GM12873 (cell line): ENCODE measurements around the gene DTNA.

Experiments used
- TF ChIP-seq, protein P1 (sequence below): IDR thresholded peaks from 2 replicates; pipeline ENCODE4 v1.5.1; 2012; ENCODE audit warnings: low read depth, mild to moderate bottlenecking, moderate library complexity, low read length, control low read depth; ENCODE audit not compliant: insufficient read depth; ENCODE audit errors: missing control alignments

The DTNA gene

DNA sequence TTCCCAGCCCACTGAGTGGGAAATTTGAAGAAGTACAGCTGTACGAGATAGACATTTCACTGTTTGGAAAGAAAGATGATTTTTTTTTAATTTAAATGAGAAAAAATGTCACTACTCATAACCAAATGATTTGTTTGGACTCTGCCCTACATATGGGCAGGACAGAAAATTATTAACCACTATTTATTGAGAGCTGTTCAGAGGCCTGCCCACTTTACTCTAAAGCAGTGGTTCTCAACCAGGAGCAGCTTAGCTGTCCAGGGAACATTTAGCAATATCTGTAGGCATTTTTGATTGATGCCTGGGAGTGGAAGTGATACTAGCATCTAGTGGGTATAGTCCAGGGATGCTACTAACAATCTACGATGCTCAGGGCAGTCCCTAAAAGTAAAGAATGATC, 13.4 kb upstream of the DTNA start:
- TF ChIP-seq, protein P1, sequence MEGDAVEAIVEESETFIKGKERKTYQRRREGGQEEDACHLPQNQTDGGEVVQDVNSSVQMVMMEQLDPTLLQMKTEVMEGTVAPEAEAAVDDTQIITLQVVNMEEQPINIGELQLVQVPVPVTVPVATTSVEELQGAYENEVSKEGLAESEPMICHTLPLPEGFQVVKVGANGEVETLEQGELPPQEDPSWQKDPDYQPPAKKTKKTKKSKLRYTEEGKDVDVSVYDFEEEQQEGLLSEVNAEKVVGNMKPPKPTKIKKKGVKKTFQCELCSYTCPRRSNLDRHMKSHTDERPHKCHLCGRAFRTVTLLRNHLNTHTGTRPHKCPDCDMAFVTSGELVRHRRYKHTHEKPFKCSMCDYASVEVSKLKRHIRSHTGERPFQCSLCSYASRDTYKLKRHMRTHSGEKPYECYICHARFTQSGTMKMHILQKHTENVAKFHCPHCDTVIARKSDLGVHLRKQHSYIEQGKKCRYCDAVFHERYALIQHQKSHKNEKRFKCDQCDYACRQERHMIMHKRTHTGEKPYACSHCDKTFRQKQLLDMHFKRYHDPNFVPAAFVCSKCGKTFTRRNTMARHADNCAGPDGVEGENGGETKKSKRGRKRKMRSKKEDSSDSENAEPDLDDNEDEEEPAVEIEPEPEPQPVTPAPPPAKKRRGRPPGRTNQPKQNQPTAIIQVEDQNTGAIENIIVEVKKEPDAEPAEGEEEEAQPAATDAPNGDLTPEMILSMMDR: no peak

DNA sequence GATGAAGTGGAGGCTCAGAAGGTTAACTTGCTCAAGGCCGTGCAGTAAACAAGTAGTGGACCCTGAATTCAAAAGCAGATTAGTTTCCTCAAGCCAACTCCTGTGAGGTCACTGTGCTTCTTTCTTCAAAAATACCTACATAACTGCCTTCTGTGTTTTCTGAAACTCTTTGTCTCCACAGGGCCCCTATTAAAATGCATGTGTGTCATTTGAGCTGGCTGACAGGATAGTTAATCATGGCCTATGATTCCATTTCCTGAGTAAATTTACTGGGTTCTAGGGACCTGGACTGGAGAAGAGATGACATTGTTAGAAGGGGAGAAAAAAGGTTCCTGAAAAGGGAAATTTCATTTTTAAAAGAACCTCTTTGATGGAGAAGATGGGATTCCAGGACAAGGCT, 12.9 kb upstream of the DTNA start:
- TF ChIP-seq, protein P1: no peak

DNA sequence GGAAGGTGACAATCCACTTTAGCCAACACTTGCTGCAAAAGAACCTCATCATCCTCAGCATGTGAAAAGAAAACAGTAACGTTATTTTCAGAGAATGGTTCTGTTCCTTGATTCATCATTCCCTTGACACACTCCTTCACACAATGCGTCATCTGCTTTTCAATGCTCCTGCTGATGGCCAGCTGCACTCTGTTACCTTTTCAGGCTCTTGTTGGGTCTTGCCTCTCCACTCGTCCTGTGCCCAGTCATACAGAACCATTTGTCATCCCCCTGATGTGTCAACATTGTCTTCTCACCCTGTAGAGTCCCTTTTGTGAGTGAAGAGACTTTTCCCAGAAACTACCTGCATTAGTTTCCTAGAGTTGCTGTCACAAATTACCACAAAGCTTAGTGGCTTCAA, 12.2 kb upstream of the DTNA start:
- TF ChIP-seq, protein P1: no peak

DNA sequence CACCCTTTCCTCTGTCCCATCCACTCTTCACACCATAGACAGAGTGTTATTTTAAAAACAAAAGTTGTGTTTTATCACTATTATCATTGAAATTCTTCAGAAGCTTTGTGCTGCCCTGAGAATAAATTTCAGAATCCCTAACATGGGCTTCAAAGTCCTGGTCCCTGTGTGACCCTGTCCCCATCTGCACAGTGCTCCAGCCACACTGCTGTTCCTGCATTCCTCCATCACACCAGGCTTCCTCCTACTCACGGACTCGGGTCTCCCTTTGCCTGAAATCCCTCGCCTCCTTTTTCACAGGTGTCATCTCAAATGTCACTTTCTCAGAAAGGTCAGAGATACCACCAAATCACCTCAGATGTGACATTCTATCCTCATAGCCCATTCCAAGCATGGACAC, 8.2 kb upstream of the DTNA start:
- TF ChIP-seq, protein P1: no peak

DNA sequence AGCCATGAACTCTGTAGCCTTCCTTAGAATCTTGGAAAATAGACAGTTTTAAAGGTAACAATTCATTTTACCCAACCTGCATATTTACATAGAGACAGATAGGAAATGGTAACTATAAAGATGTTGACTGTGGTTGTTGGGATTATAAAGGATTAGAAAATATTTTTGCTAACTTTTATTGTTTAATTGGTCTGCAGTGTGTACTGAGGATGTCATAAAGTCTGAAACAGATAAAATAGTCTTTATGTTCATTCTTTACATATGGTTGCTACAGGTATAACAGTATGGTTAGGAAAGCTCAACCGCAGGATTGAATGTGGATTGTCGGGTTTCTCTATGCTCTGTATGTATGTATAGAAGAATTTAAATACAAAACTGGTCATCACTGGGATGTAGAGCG, 7.3 kb upstream of the DTNA start:
- TF ChIP-seq, protein P1: no peak

DNA sequence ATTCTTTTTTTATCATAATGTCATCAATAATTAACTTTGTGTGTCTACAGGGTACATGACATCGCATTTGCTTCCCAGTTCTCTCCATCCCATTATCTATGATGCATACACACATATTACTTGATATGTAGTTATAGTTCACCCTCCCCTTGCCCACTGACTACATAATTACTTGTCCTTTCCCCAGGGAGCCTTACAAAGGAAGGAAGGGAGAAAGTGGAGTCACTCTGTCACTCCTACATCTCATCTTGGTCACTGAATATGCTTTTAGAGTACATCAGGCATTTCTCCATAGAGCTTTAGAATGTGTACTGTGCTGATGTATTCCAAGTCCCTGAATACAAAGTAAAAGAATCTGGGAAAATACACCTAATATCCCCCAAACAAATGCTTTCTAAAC, 6.0 kb upstream of the DTNA start:
- TF ChIP-seq, protein P1: no peak

DNA sequence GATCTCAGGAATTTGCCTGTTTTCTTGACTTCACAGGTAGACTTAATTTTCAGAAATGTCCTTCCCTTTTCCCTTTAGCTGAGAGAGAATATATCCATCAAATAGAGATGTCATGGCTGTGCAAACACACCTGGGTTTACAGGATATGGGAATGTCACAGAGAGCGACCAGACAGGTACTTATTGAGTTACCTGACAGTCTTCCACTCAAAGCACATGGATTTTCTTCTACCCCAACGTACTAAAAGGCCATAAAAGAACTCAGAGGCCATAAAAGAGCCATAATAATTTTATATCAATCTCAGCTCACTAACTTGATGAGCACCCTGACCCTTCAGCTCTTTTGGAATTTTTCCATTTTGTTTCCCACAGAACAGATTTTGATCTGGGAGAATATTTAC, 5.3 kb upstream of the DTNA start:
- TF ChIP-seq, protein P1: no peak
